ENCODE measurements around the gene ZNF205. TPM values are rescaled to one million over a fixed set of nuclear protein-coding genes. Genes with fewer than 3 reads are reported as not detected.
A peak's percentile ranks its signal among the peaks of the same experiment; 100 is the strongest.

The ZNF205 gene
- total and polyA plus RNA-seq, 9 of the 15 experiments (the other 6 are each of a cell fraction or from before 2014, with no cell fraction given): 2.4 to 11.8 (median 5.1) TPM; not detected in 2

DNA sequence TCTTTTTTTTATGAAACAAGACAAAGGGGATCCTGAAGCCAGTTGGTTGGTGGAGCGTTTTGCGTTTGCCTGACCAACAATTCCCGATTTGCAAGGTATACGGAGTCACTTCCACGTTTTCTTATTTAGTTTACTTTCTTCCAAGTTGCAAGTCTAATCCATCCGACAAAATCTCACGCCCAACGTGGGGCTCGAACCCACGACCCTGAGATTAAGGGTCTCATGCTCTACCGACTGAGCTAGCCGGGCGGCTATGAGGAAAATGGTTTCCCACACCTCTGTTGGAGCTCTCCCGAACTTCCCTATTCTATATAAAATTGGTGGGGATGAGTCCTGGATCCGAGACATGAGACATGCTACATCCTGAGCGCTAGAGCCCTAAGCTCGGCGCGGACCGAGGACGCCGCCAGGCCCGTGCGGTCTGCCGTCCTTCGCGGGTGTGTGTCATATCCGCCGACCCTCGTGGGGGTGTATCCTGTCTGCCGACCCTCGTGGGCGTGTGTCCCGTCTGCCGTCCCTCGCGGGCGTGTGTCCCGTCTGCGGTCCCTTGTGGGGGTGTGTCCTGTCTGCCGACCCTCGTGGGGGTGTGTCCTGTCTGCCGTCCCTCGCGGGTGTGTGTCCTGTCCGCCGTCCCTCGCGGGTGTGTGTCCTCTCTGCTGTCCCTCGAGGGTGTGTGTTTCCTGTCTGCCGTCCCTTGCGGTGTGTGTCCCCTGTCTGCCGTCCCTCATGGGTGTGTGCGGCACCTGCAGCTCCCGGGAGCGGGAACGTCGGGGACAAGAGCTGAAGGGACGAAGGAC, 45.0 kb downstream of the ZNF205 start (continued):
- TF ChIP-seq, protein P1, sequence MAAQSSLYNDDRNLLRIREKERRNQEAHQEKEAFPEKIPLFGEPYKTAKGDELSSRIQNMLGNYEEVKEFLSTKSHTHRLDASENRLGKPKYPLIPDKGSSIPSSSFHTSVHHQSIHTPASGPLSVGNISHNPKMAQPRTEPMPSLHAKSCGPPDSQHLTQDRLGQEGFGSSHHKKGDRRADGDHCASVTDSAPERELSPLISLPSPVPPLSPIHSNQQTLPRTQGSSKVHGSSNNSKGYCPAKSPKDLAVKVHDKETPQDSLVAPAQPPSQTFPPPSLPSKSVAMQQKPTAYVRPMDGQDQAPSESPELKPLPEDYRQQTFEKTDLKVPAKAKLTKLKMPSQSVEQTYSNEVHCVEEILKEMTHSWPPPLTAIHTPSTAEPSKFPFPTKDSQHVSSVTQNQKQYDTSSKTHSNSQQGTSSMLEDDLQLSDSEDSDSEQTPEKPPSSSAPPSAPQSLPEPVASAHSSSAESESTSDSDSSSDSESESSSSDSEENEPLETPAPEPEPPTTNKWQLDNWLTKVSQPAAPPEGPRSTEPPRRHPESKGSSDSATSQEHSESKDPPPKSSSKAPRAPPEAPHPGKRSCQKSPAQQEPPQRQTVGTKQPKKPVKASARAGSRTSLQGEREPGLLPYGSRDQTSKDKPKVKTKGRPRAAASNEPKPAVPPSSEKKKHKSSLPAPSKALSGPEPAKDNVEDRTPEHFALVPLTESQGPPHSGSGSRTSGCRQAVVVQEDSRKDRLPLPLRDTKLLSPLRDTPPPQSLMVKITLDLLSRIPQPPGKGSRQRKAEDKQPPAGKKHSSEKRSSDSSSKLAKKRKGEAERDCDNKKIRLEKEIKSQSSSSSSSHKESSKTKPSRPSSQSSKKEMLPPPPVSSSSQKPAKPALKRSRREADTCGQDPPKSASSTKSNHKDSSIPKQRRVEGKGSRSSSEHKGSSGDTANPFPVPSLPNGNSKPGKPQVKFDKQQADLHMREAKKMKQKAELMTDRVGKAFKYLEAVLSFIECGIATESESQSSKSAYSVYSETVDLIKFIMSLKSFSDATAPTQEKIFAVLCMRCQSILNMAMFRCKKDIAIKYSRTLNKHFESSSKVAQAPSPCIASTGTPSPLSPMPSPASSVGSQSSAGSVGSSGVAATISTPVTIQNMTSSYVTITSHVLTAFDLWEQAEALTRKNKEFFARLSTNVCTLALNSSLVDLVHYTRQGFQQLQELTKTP (IDR thresholded peaks at IDR 0.05; ENCODE audit: low read depth in 1 of 2, partially characterized antibody in 2 of 2): peak in 1 of 2 experiments; percentile 61
- peak; percentile 62 for TF ChIP-seq CHD4 (IDR thresholded peaks at IDR 0.05; ENCODE audit: insufficient read depth, insufficient replicate concordance, low read depth, low read length, poor library complexity, severe bottlenecking)
- peak; percentile 73; the same call in 1 of the 2 replicates for TF ChIP-seq ZBTB5 (IDR thresholded peaks at IDR 0.05)
- TF ChIP-seq, protein P2, sequence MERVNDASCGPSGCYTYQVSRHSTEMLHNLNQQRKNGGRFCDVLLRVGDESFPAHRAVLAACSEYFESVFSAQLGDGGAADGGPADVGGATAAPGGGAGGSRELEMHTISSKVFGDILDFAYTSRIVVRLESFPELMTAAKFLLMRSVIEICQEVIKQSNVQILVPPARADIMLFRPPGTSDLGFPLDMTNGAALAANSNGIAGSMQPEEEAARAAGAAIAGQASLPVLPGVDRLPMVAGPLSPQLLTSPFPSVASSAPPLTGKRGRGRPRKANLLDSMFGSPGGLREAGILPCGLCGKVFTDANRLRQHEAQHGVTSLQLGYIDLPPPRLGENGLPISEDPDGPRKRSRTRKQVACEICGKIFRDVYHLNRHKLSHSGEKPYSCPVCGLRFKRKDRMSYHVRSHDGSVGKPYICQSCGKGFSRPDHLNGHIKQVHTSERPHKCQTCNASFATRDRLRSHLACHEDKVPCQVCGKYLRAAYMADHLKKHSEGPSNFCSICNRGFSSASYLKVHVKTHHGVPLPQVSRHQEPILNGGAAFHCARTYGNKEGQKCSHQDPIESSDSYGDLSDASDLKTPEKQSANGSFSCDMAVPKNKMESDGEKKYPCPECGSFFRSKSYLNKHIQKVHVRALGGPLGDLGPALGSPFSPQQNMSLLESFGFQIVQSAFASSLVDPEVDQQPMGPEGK (CRISPR knock-in tag; IDR thresholded peaks at IDR 0.05; ENCODE audit: borderline replicate concordance): no peak
- TF ChIP-seq TRIM24 (IDR thresholded peaks at IDR 0.05): peak in 1 of 2 experiments; percentile 65; a peak in 2 of 4 replicates
- TF ChIP-seq DPF2 (IDR thresholded peaks at IDR 0.05): peak; percentile 18; the same call in 1 of the 2 replicates
- TF ChIP-seq DNMT1 (IDR thresholded peaks at IDR 0.05): no peak
- TF ChIP-seq PHF21A (IDR thresholded peaks at IDR 0.05; ENCODE audit: borderline replicate concordance, low read depth): peak; percentile 31; the same call in 1 of the 2 replicates
- no peak for TF ChIP-seq PRMT5 (CRISPR knock-in tag; IDR thresholded peaks at IDR 0.05)
- peak; percentile 52; the same call in 1 of the 2 replicates for TF ChIP-seq CHD2 (IDR thresholded peaks at IDR 0.05; ENCODE audit: low read depth, low read length)
- peak in 1 of 3 experiments; percentile 5 for TF ChIP-seq YY1 (IDR thresholded peaks at IDR 0.05; ENCODE audit: borderline replicate concordance in 1 of 3, control insufficient read depth in 1 of 3, extremely low read depth in 1 of 3, insufficient read depth in 3 of 3, insufficient read length in 1 of 3, insufficient replicate concordance in 2 of 3, low read depth in 1 of 3, low read length in 2 of 3)
- TF ChIP-seq BRD4 (IDR thresholded peaks at IDR 0.05): 0 out of 2 replicates have a peak, but pooled peaks have one; percentile 25
- TF ChIP-seq EP300 (IDR thresholded peaks at IDR 0.05; ENCODE audit: low read length): peak; percentile 65
- no peak for TF ChIP-seq SRSF9 (IDR thresholded peaks at IDR 0.05; ENCODE audit: borderline replicate concordance, low read depth, low read length)
- peak; percentile 15 for TF ChIP-seq PHF20 (IDR thresholded peaks at IDR 0.05; ENCODE audit: partially characterized antibody)
- peak; percentile 75 for TF ChIP-seq POLR3G (IDR thresholded peaks at IDR 0.05; ENCODE audit: extremely low read depth, insufficient read length, insufficient replicate concordance)
- TF ChIP-seq VEZF1 (CRISPR knock-in tag; IDR thresholded peaks at IDR 0.05): peak; percentile 39
